K562 (cell line): ENCODE data around the gene TMCO4.

Experiments
- MAFF ChIP-seq: IDR thresholded peaks from 2 replicates; pipeline ENCODE4 v1.6.1; 2012; ENCODE audit warnings: low read length, improper control_type of control experiment
- ZNF224 ChIP-seq: sonication (generic); formaldehyde crosslinking; IDR thresholded peaks from 2 replicates; pipeline ENCODE4 v1.8.0; 2022; ENCODE audit warnings: mild to moderate bottlenecking, missing genetic modification reagents
- ZNF324 ChIP-seq: fragments of 250-450 bp; sonication (Bioruptor Pico); IDR thresholded peaks from 2 replicates; pipeline ENCODE4 v1.4.0; 2020; ENCODE audit warnings: mild to moderate bottlenecking
- TF ChIP-seq, protein P1 (sequence below), 3 experiments: IDR thresholded peaks in 2 of 3; conservative IDR thresholded peaks in 1 of 3; 2 replicates each; pipeline ENCODE4 v1.5.1; 2011 to 2012; ENCODE audit warnings: low read length in 3 of 3, mild to moderate bottlenecking in 3 of 3, control low read depth in 2 of 3, improper control_type of control experiment in 1 of 3, inconsistent platforms in 1 of 3, low read depth in 1 of 3, mixed read lengths in 1 of 3, moderate library complexity in 1 of 3; ENCODE audit not compliant: insufficient read depth in 2 of 3
- TF ChIP-seq, protein P2 (sequence below), 2 experiments: fragments of 450-650 bp; IDR thresholded peaks; 2 replicates each; pipeline ENCODE4 v1.6.1; 2018; ENCODE audit warnings: mild to moderate bottlenecking in 2 of 2, low read depth in 1 of 2; ENCODE audit not compliant: partially characterized antibody in 2 of 2

DNA sequence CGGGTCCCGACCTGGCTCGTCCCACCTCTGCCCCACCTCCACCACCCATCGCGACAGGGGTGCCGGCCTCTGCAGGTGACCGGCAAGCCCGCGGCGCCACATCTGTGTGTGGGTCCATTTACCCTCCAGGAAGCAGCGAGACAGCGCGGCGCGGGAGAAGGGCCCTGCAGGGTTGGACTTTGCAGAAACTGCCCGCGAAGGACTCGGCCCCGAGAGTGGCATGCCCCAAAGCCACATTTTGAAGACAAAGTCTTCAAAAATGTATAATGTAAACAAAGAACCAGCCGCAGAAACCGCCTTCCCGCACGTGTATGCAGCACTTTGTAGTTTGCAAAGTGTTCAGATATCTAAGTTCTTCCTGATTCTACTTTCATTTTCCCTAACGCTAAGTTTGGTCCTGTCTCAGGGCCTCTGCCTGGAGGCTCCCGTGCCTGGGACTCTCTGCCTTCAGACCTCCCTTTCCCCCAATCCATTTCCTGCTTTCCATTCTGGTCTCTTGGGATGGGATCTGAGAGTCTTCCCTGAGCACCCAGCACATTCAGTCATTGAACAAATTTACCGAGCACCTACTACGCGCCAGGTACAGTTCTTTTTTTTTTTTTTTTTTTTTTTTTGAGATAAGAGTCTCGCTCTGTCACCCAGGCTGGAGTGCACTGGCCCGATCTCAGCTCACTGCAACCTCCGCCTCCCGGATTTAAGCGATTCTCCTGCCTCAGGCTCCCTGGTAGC, 524 bp upstream of the TMCO4 start:
- TF ChIP-seq, protein P1, sequence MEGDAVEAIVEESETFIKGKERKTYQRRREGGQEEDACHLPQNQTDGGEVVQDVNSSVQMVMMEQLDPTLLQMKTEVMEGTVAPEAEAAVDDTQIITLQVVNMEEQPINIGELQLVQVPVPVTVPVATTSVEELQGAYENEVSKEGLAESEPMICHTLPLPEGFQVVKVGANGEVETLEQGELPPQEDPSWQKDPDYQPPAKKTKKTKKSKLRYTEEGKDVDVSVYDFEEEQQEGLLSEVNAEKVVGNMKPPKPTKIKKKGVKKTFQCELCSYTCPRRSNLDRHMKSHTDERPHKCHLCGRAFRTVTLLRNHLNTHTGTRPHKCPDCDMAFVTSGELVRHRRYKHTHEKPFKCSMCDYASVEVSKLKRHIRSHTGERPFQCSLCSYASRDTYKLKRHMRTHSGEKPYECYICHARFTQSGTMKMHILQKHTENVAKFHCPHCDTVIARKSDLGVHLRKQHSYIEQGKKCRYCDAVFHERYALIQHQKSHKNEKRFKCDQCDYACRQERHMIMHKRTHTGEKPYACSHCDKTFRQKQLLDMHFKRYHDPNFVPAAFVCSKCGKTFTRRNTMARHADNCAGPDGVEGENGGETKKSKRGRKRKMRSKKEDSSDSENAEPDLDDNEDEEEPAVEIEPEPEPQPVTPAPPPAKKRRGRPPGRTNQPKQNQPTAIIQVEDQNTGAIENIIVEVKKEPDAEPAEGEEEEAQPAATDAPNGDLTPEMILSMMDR (IDR thresholded peaks at IDR 0.05 in 2 of 3, conservative IDR thresholded peaks at IDR 0.05 in 1 of 3; ENCODE audit: insufficient read depth in 2 of 3, low read depth in 1 of 3, low read length in 3 of 3), result no peak
- TF ChIP-seq ZNF224 (CRISPR knock-in tag) (no peak), MAFF (no peak), ZNF324 (CRISPR knock-in tag) (no peak)
- TF ChIP-seq, protein P2, sequence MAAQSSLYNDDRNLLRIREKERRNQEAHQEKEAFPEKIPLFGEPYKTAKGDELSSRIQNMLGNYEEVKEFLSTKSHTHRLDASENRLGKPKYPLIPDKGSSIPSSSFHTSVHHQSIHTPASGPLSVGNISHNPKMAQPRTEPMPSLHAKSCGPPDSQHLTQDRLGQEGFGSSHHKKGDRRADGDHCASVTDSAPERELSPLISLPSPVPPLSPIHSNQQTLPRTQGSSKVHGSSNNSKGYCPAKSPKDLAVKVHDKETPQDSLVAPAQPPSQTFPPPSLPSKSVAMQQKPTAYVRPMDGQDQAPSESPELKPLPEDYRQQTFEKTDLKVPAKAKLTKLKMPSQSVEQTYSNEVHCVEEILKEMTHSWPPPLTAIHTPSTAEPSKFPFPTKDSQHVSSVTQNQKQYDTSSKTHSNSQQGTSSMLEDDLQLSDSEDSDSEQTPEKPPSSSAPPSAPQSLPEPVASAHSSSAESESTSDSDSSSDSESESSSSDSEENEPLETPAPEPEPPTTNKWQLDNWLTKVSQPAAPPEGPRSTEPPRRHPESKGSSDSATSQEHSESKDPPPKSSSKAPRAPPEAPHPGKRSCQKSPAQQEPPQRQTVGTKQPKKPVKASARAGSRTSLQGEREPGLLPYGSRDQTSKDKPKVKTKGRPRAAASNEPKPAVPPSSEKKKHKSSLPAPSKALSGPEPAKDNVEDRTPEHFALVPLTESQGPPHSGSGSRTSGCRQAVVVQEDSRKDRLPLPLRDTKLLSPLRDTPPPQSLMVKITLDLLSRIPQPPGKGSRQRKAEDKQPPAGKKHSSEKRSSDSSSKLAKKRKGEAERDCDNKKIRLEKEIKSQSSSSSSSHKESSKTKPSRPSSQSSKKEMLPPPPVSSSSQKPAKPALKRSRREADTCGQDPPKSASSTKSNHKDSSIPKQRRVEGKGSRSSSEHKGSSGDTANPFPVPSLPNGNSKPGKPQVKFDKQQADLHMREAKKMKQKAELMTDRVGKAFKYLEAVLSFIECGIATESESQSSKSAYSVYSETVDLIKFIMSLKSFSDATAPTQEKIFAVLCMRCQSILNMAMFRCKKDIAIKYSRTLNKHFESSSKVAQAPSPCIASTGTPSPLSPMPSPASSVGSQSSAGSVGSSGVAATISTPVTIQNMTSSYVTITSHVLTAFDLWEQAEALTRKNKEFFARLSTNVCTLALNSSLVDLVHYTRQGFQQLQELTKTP (IDR thresholded peaks at IDR 0.05; ENCODE audit: low read depth in 1 of 2, partially characterized antibody in 2 of 2), result no peak
